GM21390 (cell line): Measurements from ENCODE around the gene TXNDC11.

Experiments used
- ATAC-seq: cut with Tn5 transposase; IDR thresholded peaks from one replicate; pipeline ENCODE4 v1.9.1; 2021; ENCODE audit not compliant: unreplicated experiment

The TXNDC11 gene

DNA sequence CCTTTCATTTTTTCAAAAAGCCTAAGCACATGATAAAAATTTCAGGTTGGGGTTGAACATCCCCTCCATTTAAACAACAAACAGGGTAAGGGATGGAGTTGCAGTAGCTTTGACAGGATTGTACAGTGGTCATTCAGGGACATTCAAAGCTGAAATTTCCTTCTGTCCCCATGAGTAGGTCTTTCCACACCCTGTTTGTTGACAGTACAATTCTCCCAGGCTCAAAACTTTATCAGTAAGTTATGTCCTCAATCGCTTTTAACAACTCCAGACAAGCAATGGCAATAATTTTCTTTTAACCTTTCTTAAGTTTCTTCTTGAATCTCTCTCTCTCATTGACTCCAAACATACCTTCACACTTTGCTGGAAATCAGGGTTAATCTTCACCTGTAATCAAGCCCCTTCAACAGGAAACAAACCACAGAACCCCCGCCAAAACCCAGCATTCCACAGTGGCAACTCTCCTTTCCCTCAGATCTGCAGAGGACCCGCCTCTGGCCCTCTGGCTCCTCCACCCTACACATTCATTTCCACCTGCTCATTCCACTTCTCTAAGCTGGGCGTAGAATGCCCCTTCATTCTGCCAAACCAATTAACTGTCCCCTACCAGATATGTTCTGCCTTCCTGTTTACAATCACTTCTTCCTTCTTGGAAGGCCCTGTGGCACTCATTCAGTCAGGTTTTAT lies 20.7 kb downstream of the TXNDC11 start:
- ATAC-seq, result no peak

DNA sequence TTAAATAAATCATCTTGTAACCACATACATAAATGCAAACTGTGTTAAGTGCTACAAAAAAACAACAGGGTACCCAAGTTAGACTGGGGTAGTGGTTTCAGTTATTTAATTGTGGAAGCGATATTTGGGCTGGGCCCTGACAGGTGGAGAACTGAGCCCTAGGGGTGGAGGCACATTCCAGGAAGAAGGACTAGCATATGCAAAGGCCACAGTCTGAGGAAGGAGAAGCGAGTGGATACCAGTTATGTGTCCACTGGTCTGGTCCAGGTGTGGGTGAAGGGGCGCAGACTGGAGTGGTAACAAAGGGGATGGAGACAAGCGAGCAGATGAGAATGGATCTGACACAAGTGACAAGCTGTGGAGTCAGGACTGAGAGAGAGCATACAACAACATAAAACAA lies 22.9 kb downstream of the TXNDC11 start:
- no peak for ATAC-seq

DNA sequence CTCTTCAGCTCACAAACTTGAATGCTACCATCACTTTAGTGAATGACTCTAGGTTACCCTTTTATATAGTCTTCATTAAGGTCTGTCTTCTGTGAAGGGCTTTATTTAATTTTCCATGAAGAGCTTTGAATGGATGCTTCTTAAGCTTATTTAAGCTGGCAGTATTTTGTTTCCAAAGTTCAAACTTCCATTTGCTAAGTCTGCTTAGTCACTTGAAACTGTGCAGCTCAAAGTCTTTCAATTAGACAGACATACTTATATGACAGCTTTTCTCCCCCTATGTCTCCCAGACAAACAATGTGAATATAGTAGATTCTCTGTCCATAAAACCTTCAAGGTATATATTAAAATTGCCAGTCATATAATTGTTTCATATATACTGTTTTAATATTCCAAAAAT lies 23.5 kb downstream of the TXNDC11 start:
- ATAC-seq, result no peak

DNA sequence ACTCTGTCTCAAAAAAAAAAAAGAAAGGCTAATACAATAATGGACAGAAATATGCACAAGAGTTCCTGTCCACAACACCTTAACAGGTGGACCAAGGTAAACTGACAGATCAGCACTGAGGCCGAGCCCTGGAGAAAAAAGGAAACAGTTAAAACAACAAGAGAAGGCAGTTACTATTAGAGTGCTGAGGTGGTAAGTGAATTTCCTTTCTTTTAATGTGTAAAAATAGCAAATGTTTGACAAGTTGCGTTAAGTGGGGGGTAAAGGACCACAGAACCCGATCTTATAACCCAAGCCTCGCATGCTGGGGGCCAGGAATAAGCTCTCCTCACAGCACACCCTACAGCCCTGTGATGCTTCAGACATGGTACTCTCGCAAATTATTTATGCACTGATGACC lies 24.8 kb downstream of the TXNDC11 start:
- ATAC-seq, result no peak

DNA sequence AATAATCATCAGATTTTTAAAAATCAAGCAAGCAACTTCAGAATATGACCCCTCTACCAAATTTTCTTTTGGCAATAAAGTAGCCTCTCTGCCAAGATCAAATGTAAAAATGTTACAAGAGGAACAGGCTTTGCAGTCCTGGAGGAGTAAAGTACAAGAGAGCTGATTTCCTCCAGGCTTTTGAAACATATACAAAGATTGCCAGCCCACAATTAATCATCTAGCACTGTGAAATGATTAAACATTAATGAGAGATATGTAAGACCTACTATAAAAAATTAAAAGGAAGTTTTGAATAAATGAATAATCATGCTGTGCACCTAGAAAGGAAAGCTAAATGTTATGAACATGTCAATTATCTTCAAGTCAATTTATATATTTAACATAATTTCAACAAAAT lies 26.3 kb downstream of the TXNDC11 start:
- ATAC-seq, result no peak

DNA sequence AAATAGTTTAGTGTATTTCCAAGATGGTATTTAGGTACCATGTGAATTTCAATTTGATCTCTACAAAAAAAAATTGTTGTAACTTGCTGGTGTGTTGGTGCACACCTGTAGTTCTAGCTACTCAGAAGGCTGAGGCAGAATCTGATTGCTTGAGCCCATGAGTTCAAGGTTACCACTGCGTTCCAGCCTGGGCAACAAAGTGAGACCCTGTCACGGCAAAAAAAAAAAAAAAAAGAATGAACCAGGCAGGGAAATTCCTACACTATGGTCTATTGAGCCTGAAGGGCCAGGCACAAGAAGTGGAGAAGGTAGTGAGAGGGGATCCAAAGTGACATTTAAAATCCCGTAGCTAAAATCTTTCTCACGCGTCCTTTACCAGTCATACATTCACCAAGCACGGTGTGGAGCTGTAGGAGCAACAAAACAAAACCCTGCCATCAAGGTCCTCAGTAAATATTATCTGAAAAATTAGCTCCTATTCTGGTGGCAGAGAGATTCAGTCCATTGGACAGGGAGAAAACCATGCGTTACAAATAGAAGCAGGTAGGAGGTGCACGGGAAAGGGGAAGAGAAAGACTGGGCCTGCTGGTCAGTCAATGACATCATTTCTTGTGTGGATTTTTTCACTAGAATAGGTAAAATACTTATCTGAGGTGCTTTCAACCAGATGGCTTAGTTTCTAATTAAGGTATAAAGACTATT lies 27.3 kb downstream of the TXNDC11 start:
- no peak for ATAC-seq

DNA sequence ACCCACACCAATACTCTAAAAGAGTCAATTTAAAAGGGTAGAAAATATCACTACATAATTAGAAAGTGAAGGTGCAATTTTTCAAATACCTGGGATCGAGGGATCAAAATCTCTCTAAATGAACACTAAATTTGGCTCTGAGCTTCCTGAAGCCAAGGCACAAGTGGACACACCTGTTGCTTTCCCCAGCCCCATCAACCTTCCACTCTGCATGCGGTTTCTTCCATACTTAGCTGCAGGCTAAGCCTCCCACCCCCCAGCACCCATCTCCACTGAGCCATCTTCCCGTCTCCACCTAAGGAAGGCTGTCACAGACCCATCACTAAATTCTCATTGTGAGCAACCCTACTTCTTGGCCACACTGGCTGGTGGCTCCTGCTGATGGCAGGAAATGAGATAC lies 30.5 kb downstream of the TXNDC11 start:
- ATAC-seq, result no peak

DNA sequence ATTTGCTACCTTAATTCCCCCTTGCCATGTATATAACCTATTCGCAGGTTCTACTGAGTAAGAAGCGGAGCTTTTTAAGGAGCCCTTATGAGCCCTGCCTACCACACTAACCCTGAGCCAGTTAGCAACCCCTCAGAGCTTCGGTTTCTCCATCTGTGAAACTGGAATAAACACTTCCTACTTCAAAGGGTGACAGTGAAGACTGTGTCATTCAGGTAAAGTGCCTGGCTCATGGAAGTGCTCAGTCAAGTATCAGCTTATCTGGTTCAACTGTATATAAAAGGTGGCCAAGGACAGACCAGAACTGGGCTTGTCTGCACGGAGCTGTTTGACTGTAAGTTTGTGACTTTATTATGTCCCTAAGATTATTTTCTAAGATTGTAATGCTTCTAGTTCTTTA lies 31.0 kb downstream of the TXNDC11 start:
- no peak for ATAC-seq

DNA sequence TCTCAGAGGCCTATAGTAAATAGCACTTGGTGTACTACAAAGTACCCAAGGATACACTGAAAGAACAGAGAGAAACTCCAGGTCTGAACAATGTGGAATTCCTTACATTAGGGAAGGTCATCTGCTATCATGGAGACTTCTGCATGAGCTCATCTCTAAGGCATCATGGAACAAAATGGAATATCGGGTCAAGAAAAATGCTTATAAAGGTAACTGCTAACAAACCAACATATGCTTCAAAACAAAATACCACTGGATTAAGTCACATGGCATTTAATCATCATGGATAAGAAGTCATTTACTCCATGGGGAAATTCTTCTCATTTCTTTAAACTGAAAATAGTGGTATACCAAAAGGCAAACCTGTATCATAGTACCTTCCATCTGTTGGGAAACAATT lies 34.2 kb downstream of the TXNDC11 start:
- ATAC-seq, result no peak

DNA sequence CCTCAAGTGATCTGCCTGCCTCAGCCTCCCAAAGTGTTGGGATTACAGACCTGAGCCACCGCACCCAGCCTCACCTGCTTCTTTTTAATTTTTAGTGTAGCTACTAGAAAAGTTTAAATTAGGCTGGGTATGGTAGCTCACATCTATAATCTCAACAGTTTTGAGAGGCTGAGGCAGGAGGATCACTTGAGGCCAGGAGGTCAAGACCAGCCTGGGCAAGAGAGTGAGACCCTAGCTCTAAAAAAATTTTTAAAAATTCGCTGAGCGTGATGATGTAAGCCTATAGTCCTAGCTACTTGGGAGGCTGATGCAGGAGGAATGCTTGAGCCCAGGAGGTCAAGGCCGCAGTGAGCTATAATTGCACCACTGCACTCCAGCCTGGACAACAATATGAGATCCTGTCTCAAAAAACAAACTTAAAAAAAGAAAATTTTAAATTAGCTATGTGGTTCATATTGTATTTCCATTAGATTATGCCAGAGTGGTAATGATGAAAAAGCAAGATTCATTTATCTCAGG lies 34.9 kb downstream of the TXNDC11 start:
- ATAC-seq, result no peak

DNA sequence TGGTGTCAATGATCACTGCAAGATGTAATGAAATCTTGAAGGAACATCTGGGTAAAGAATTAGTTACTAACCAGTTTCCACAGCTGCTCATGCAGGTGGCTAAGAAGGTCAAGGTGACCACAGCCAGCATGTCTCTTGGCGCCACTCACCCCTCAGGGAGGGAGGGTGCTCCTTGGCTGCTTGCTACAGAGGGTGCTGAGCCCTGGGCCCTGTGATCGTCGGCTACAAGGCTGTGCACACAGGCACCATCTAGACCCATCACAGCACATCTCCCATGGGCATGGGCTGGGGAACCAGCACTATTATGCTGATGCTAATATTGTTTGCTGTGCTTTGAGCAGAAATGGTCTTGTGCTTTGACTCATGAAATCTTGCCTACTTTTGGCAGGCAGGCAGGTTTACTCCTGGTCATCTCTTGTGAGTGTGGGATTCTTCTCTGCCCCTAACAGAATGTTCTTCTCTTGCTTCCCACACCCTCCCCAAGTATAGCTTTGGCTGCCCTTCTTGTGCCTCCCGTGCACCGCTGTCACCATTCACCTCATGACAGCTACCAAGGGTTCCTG lies 36.4 kb downstream of the TXNDC11 start:
- no peak for ATAC-seq

DNA sequence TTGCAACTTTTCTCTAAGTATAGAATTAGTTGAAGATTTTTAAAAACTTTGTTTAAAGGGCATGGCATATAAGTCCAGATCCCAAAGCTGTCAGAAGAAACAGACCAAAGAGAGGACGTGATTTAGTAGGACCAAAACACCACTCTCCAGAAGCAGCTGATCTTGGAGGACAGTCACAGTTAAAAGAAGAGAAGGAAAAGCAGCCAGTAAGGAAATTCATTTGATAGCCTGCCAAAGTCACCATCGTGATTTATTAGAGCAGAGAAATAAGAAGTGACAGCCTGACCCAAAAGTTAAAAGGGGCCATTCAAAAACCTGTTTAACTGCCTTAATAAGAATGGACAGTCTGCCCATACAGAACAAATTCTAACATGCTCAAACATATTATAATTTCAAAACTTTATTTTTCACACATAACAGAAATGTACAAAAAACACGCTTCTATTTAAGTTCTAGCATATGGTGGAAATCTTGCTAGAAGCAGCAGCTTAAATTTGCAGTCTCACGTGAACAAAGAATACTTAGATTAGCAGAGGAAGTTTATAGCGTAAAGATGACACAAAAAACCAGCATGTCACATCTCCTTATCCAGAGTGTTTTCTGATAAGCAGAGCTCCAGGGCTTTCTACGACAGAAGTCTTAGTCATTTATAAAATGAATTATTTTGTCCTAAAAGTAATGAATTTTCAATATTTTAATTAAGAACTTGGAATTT lies 37.2 kb downstream of the TXNDC11 start:
- ATAC-seq, result no peak

DNA sequence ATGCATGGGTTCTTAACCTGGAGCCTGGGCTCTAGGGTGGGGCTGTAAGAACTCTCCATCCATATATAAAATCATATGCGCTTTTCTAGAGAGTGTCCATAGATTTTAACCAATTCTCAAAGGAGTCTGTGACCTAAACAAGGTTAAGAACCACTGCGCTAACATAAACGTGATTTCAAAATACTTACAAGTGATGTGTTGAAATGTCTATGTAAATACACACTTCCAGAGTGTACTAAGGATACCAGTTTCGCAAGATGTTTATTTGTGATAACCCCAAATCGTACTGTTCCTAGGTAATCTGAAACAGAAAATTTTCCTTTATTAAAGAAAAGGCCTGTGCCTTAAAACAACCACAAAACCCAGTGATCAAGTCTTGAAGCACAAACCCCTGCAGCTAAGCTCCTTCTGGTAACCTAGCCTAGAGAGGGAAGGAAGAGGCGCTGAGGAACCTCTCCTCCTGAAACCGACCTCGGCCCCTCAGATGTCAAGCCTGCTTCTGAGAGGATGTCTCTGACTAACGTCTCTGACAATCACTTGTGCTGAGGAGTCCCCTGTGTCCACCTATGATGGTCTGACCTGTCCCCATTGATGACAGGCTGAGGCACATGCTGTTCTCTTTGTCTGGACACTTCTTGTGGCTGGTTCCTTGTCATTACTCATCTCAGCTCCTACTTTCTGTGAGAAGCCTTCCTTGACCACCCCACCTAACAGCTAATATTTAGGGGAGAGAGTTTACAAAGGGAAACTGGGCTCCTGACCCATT lies 42.2 kb downstream of the TXNDC11 start:
- ATAC-seq, result no peak

DNA sequence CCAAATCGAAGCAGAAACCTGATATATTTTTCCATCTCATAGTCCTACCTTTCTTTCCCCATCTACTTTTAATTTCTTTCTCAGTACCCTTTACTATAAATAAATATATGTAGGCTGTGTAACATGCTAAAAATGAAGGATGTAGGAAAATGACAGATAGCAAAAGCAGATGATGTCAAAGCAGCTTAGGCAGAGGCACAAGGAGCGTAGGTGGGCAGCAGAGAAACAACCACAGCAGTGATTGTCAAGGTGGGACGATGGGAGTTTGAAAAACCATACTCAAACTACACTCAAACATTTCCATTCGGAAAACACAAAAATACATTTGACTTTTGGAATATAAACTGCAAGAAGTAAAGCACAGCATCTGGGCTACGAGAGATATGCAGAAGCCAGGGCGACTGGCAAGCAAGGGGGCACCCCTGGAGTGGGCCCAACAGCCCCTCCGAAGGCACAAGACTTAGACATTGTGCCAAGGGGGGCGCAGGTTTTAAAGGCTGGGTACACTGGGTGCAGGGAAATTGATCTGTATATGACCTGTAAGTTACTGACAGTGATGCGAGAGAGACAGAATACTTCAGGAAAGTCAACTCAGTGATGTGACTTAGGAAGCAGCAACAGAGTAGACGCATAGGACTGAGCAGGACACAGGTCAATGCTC lies 43.3 kb downstream of the TXNDC11 start:
- no peak for ATAC-seq

DNA sequence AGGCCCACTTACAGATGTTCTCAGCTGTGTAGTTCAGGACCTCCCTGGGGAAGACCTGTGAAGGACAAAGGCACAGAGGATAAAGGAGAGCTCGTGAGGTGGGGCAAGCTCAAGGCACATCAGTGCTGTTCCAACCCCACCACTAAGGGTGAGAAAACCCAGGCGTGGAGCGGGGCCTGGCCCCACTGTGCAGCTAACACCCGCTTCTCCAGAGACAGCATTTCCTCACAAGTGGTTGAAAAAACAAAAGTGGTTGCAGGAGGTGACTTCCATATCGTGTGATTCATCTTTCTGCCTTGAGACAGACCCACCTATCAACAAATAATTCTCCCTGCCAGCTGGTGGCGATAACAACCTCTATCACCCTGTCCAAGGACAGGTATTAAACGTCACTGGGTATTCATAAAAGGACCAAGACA lies 44.4 kb downstream of the TXNDC11 start:
- ATAC-seq, result no peak

DNA sequence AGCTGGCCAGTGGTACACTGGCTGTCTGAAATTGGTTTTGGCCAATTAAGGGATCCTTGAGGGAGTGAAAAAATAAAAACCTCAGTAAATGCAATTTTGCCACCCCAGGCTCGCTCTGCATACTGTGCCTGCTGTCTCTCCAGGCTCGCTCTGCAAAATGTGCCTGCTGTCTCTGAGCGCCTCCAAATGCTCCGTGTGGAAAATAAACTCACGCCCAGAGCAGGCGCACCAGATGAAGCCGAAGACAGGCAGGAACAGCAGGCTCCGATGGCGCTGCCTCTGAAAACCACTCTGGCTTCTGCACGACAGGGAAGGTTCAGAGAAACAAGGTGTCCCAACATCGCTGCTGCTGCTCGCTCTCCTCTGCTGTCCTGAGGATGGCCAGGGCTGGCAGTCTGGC lies 45.3 kb downstream of the TXNDC11 start:
- ATAC-seq, result no peak

DNA sequence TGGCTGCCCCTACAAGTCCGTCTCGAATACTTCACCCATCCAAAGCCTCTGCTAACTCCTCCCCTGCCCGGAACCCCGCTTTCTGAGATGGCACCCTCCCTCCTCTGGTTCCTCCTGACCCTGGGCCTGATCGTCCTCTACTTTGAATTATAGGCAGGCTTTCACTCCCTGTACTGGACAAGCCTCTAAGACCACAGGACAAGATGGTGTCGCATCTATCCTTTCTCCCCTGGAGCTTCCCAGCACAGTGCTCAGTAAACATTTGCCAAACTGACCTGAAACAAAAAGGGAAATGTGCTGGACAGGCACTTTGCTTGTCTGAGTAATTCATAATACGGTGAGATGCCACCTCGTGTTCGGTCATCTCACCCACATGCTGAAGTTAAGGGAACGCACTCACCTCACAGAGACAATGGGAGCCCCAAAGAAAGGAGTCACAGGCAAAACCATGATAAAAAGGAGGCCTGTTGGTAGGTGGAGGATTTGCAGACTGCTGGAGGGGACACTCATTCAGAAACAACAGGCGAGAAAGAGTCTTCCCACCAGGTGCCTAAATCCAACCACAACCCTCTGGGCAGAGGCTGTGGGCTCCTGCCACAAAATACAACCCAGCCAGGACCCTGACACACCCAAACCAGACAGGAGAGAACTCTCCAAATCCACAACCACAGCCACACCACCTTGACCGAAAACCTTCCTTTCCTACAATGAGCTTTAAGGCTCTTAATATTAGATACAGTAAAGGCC lies 46.2 kb downstream of the TXNDC11 start:
- ATAC-seq, result no peak

DNA sequence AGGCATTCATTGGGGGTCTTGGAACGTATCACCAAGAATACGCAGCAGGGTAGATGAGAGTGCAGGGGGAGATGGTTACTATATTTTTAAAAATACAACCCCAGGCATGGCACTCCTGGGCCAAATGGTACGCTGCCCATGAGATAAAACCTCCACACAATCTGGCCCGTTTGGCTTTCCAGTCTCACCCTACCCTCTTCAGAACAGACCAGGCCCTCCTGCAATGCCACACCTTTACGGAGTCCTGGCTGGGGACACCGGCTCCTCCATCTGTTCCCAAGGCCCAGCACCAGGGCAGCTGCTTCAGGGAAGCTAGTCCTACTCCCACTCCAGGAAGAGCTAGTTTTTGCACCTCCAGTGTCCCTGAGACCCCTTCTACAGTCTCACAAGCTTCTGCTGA lies 50.0 kb downstream of the TXNDC11 start:
- no peak for ATAC-seq

DNA sequence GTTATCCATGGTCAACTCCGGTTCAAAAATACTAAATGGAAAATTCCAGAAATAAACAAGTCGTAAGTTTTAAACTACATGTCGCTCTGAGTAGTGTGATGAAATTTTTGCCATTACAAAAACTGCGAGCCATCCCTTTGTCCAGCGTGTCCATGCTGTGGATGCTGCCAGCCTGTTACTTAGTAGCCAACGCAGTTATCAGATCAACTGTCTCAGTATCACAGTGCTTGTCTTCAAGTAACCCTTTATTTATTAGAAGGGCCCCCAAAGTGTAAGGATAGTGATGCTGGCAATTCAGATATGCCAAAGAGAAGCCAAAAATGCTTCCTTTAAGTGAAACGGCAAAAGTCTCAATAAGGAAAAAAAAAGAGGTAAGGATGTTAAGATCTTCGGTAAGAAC lies 50.5 kb downstream of the TXNDC11 start:
- no peak for ATAC-seq

DNA sequence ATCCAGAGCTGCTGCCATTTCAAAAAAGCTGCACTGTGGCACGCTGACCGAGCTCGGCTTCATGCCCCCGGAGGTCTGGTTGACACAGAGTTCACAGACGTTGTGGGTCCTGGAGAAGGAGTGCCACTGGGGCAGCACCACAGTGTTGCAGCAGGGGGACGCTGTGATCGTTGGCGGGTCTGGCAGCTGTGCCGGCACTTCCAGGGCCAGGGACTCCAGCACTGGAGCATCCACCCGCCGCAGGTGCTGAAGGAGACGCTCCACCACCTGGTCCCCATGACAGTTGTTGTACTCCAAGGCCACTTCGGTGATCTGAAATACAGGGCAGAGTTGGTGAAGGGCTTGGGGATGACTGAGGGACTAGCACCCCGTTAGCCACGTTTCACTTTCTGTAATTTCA lies 50.9 kb downstream of the TXNDC11 start:
- ATAC-seq, result no peak
